Retinal pigment epithelial cell (primary cell): ENCODE measurements around the gene VGLL4.

Experiments
- DNase-seq: peaks from one replicate; pipeline ENCODE4 v3.0.0-alpha.2; 2010; ENCODE audit warnings: low read depth
- H3K4me3 ChIP-seq: 2 replicates; pipeline ENCODE4 v1.5.1; 2011; ENCODE audit warnings: mild to moderate bottlenecking, low read length, control low read depth, moderate library complexity
- TF ChIP-seq, protein P1 (sequence below): conservative IDR thresholded peaks from 2 replicates; pipeline ENCODE4 v1.5.1; 2011; ENCODE audit warnings: low read depth, low read length, control low read depth, inconsistent platforms

The VGLL4 gene

DNA sequence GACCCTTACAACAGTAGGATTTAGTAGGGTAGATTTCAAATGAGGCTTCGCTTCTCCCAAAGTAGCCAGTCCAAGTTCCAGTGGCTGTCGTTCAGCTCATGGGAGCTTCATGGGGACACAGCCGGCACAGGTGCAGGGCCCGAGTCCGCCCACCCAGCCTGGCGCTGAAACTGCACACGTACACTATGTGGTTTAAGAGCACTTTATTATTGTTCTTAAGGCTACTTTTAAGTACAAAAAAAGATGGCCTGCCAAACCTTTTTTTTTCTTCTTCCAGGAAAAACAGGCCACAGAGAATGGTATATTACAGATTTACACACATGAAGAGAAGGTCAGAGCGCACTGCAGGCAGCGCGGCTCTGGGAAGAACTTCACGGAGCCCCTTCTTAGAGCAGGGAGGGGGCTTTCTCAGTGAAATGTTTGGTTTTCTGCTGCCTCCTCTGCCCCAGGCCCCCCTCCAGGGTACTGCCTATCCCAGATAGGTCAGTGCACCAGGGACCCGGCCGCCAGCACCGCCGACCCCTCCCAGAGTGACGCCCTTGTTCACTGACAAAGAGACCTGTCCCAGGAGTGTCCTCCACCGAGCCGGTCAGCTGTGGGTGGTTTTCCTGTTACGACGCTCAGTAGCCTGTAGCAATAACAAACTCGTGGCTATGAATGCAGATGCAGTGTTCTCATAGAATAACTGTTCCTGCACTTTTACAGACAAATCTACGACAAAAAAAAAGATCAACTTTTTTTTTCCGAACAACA, 87.7 kb downstream of the VGLL4 start:
- DNase-seq, result no peak
- no peak overlapping the region for H3K4me3 ChIP-seq
- TF ChIP-seq, protein P1, sequence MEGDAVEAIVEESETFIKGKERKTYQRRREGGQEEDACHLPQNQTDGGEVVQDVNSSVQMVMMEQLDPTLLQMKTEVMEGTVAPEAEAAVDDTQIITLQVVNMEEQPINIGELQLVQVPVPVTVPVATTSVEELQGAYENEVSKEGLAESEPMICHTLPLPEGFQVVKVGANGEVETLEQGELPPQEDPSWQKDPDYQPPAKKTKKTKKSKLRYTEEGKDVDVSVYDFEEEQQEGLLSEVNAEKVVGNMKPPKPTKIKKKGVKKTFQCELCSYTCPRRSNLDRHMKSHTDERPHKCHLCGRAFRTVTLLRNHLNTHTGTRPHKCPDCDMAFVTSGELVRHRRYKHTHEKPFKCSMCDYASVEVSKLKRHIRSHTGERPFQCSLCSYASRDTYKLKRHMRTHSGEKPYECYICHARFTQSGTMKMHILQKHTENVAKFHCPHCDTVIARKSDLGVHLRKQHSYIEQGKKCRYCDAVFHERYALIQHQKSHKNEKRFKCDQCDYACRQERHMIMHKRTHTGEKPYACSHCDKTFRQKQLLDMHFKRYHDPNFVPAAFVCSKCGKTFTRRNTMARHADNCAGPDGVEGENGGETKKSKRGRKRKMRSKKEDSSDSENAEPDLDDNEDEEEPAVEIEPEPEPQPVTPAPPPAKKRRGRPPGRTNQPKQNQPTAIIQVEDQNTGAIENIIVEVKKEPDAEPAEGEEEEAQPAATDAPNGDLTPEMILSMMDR, result no peak

DNA sequence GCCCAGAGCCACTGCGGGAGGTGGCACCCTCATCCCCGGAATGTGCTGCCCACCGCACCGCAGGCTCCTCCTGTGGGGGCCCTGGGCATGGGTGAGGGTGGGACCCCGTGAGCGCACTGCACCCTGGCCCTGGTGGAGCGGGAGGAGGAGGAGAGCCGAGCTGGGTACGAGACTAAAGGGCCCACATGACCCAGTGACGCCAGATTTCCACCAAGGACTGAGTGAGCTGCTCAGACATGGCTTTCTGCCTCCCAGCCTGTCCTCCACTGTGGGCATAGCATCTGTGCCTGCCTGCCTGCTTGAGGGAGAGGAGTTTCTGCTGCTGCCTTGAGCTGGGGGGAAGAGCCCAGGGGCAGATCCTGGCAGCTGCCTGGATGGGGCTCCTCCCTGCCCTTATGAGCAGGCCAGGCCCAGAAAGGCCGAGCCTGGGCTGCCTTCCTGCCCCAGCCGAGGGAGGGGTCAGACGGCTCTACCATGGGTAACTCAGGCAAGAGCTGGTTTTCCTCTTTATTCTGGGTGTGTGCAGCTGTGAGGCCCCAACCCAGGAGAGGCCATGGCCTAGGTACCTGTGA, 88.4 kb downstream of the VGLL4 start:
- TF ChIP-seq, protein P1, result no peak
- no peak overlapping the region for H3K4me3 ChIP-seq
- DNase-seq, result no peak

- TF ChIP-seq, protein P1, result no peak
- no peak overlapping the region for H3K4me3 ChIP-seq
- DNase-seq, result no peak
Observed at GRCh38 chr3:11554666-11555065, 89.0 kb downstream of the VGLL4 start.

DNA sequence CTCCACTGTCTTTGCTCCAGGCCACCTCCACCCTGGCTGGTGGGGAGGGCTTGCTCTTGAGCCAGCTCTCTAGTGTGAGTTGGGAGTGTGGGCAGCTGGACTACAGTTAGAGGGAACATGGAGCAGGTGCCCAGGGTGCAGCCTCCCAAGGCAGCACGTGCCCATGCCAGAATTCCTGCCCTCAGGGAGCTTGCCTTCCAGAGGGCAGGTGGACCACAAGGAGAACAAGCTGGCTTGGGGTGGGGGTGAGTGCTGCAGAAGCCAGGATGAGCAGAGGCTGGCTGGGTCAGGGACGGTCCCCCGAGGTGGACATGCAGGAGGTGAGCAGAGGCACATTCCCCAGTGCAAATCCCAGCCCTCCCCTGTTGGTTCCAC, 89.5 kb downstream of the VGLL4 start:
- DNase-seq, result no peak
- no peak overlapping the region for H3K4me3 ChIP-seq
- TF ChIP-seq, protein P1, result no peak

DNA sequence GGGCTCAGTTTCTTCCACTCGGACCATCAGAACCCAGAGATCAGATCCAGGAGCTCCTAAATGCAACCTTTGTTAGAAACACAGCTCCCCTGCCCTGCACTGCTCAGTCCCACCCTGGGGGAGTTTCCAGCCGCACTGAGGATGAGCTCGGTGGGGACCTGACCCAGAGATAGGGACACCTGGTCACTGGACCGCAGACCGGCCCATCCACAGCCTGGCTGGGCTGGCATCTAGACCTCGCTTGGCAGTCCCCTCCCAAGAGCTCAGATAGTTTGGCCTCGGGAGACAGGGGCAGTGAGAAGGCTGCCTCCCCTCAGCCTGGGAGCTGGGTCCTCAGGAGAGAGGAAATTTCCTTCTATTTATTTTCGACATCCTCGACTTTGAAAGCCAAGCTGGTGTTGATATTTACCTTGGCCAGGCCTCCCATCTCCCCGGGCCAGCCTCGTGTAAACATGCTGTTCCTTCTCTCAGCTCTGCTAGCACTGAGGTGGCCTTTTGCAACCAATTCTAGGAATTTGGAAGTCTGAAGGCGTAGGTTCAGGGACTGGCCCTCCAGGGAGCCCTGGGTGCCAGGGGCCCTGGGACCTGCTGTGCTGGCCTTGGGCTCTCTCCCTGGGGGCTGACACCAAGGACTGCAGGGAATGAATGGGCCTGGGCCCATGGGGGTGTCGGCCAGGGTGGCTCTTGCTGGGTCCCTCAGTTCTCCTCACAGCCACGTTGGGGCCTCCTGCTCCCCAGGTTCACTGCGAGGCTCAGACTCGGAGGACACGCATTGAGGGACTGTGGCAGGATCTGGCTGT, 90.1 kb downstream of the VGLL4 start:
- H3K4me3 ChIP-seq, result no peak overlapping the region
- TF ChIP-seq, protein P1, result no peak
- DNase-seq, result no peak

DNA sequence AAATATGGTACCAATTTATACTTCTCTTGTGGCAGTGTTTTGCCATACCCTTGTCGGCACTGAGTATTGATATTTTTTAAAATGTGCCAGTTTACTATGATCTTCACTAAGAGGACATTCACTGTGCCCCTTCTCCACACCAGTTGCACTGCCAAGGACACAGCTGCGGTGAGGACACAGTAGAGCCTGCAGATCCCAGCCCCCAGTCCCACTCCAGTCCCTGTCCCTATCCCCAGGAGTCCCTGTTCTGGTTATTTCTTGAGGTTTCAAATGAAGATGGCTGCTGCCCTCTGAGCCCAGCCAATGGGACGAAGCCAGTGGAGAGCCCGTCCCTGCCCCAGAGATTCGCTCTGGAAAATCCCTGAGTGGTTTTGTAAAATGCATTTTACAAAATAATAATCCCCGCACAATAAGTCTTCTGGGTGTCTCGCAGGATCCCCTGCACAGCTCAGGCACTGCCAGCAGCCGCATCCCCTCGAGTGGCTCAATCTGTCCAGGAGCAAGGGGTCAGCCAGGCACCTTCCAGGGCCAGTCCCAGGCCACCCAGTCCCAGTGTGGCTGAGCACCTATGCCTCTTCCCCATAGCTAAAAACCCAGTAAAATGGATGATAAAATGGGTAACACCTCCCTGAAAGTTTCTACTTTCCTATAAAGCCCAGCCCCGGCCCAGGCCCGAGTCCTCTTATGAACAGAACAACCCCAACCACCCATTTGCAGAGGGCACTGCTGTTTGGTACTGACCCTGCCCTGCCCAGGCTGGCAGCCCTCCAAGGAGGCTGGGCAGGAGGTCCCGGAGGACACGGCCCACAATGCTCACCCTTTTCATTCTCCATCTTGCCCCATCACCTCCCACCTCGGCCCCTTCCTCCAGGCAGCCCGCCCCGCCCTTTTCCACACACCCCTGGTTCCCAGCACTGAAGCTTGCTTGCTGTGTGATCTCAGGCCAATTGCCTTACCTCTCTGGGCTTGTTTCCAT, 91.1 kb downstream of the VGLL4 start:
- no peak overlapping the region for H3K4me3 ChIP-seq
- TF ChIP-seq, protein P1, result no peak
- DNase-seq, result no peak
